B cell (primary cell): ENCODE measurements around the gene USP21.

Experiments used
- EZH2 ChIP-seq: IDR thresholded peaks from 2 replicates; pipeline ENCODE4 v1.6.1; 2012; ENCODE audit warnings: borderline replicate concordance, low read depth, mild to moderate bottlenecking, moderate library complexity, low read length; ENCODE audit not compliant: insufficient read depth, poor library complexity, severe bottlenecking
- TF ChIP-seq, protein P1 (sequence below): fragments of 200-600 bp; IDR thresholded peaks from one replicate; pipeline ENCODE4 v1.8.0; 2022; ENCODE audit warnings: antibody characterized with exemption, mild to moderate bottlenecking

DNA sequence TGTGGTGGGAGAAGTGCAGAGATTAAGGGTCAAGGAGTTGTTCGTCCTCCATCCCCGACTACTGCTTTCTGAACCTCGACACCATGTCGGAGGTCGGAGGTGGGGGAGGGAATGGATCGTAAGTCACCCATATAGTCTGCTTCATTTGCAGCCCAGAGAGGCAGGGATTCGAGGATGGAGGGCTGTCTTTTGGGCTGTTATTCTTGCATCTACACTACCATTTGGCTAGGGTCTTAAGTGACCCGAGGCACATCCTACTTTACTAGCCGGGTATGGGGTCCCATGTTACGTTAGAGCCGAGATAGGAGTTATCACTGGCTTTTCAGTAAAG lies 578 bp downstream of the USP21 start:
- TF ChIP-seq, protein P1, sequence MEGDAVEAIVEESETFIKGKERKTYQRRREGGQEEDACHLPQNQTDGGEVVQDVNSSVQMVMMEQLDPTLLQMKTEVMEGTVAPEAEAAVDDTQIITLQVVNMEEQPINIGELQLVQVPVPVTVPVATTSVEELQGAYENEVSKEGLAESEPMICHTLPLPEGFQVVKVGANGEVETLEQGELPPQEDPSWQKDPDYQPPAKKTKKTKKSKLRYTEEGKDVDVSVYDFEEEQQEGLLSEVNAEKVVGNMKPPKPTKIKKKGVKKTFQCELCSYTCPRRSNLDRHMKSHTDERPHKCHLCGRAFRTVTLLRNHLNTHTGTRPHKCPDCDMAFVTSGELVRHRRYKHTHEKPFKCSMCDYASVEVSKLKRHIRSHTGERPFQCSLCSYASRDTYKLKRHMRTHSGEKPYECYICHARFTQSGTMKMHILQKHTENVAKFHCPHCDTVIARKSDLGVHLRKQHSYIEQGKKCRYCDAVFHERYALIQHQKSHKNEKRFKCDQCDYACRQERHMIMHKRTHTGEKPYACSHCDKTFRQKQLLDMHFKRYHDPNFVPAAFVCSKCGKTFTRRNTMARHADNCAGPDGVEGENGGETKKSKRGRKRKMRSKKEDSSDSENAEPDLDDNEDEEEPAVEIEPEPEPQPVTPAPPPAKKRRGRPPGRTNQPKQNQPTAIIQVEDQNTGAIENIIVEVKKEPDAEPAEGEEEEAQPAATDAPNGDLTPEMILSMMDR: no peak
- TF ChIP-seq EZH2: no peak
